Measurements from ENCODE around the gene CIDEC. TPM values are rescaled to one million over a fixed set of nuclear protein-coding genes. Genes with fewer than 3 reads are reported as not detected.

CIDEC gene
- total RNA-seq, 1 experiment from 2014 or later: 0.37 TPM

DNA sequence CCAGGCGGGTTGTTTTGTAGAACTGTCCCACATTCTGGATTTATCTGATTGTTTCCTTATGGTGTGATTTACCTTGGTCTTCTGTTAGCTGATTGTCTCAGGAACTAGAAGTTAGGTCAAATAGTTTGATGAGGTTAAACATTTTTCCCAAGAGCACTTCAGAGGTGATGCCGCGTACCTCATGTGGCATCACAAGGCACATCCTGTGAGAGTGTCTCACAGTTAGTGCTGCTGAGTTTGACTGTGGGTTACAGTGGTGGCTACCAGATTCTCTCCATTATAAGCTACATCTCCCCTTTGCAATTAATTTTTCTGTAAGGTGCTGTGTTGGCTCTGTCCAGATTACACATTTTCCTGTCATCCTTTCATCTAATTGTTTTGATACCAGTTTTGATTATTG, 48.8 kb downstream of the CIDEC start:
- Histone ChIP-seq H4K20me1 (ENCODE audit: insufficient read depth) (no peaks in the 10 kb centered on the region), H3K79me2 (ENCODE audit: low read depth) (no peaks in the 10 kb centered on the region), H2AFZ (no peak overlapping the region), H3K27ac (no peak overlapping the region), H3K4me1 (replicated peaks; ENCODE audit: insufficient read depth) (no peaks in the 10 kb centered on the region), H3K36me3 (ENCODE audit: low read depth) (no peaks in the 10 kb centered on the region), H3K4me2 (no peak overlapping the region), H3F3A (ENCODE audit: insufficient read depth, low read depth) (peaks cover 5% of the 10 kb centered on the region; the same call in 1 of the 2 replicates), H3K27me3 (ENCODE audit: insufficient read depth, low read depth) (no peaks in the 10 kb centered on the region), H3K9me3 (ENCODE audit: insufficient read depth, low read depth) (no peaks in the 10 kb centered on the region), H3K9me2 (ENCODE audit: insufficient read depth) (no peaks in the 10 kb centered on the region), H3K4me3 (no peak overlapping the region)
- ChIA-PET CTCF (no interaction called here), POLR2A (ENCODE audit: unreplicated experiment) (interaction anchor here (0.6 kb wide), 1 partner anchor 104 kb away, joined by 3 read pairs; no protein-coding TSS in a partner anchor)
- BruUV-seq (replicated peaks): no TSS peak
- TF ChIP-seq EZH2 (IDR thresholded peaks at IDR 0.05; ENCODE audit: low read depth): no peak
- TF ChIP-seq, protein P1, sequence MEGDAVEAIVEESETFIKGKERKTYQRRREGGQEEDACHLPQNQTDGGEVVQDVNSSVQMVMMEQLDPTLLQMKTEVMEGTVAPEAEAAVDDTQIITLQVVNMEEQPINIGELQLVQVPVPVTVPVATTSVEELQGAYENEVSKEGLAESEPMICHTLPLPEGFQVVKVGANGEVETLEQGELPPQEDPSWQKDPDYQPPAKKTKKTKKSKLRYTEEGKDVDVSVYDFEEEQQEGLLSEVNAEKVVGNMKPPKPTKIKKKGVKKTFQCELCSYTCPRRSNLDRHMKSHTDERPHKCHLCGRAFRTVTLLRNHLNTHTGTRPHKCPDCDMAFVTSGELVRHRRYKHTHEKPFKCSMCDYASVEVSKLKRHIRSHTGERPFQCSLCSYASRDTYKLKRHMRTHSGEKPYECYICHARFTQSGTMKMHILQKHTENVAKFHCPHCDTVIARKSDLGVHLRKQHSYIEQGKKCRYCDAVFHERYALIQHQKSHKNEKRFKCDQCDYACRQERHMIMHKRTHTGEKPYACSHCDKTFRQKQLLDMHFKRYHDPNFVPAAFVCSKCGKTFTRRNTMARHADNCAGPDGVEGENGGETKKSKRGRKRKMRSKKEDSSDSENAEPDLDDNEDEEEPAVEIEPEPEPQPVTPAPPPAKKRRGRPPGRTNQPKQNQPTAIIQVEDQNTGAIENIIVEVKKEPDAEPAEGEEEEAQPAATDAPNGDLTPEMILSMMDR (conservative IDR thresholded peaks at IDR 0.05): no peak
- no peak for DNase-seq
- intact Hi-C loops (cut with micrococcal nuclease; ENCODE audit: unreplicated experiment): no loop called here

DNA sequence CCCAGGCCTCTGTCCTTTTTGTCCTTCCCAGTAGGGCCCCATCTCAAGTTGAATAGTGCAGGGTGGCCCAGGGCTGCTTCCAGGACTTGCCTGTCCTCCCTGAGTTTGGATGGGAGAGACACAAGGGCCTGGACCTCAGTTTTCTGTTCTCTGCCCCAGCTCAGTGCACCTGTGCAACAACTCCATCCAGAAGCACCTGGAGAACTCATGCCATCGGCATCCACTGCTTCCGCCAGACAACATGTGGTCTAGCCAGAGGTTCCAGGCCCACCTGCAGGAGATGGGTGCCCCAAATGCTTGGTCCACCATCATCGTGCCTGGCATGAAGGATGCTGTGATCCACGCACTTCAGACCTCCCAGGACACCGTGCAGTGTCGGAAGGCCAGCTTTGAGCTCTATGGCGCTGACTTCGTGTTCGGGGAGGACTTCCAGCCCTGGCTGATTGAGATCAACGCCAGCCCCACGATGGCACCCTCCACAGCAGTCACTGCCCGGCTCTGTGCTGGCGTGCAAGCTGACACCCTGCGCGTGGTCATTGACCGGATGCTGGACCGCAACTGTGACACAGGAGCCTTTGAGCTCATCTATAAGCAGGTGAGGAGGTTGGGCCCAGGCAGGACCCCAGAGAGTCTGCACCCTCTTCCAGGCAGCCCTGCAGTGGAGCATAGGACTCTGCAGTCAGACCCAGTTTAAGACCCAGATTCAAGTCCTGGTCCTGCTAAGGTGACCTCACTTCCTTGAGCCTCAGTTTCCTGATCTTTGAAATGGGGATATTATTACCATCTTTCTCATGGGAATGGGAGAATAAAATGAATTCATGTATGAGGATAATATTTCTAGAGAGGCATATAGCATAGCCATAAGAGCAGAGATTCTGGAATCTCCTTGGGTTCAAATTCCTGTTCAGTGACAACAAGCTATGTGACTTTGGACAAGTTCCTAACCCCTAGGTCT, 51.0 kb downstream of the CIDEC start:
- no peaks in the 10 kb centered on the region for H3K4me1 ChIP-seq (replicated peaks; ENCODE audit: insufficient read depth)
- H2AFZ ChIP-seq: no peak overlapping the region
- H3K79me2 ChIP-seq (ENCODE audit: low read depth): no peaks in the 10 kb centered on the region
- H3F3A ChIP-seq (ENCODE audit: insufficient read depth, low read depth): peaks cover 5% of the 10 kb centered on the region; the same call in 1 of the 2 replicates
- no TSS peak for BruUV-seq (replicated peaks)
- no peaks in the 10 kb centered on the region for H3K36me3 ChIP-seq (ENCODE audit: low read depth)
- POLR2A ChIA-PET (ENCODE audit: unreplicated experiment): no interaction called here
- CTCF ChIA-PET: no interaction called here
- no peak overlapping the region for H3K27ac ChIP-seq
- intact Hi-C loops (cut with micrococcal nuclease; ENCODE audit: unreplicated experiment): loop anchor here (5.0 kb wide), 1 partner anchor 118 kb away; no protein-coding TSS in a partner anchor
- no peaks in the 10 kb centered on the region for H3K27me3 ChIP-seq (ENCODE audit: insufficient read depth, low read depth)
- TF ChIP-seq, protein P1 (conservative IDR thresholded peaks at IDR 0.05): no peak
- no peak for TF ChIP-seq EZH2 (IDR thresholded peaks at IDR 0.05; ENCODE audit: low read depth)
- no peak overlapping the region for H3K4me3 ChIP-seq
- no peaks in the 10 kb centered on the region for H3K9me2 ChIP-seq (ENCODE audit: insufficient read depth)
- H3K9me3 ChIP-seq (ENCODE audit: insufficient read depth, low read depth): no peaks in the 10 kb centered on the region
- no peaks in the 10 kb centered on the region for H4K20me1 ChIP-seq (ENCODE audit: insufficient read depth)
- no peak overlapping the region for H3K4me2 ChIP-seq
- DNase-seq: no peak

DNA sequence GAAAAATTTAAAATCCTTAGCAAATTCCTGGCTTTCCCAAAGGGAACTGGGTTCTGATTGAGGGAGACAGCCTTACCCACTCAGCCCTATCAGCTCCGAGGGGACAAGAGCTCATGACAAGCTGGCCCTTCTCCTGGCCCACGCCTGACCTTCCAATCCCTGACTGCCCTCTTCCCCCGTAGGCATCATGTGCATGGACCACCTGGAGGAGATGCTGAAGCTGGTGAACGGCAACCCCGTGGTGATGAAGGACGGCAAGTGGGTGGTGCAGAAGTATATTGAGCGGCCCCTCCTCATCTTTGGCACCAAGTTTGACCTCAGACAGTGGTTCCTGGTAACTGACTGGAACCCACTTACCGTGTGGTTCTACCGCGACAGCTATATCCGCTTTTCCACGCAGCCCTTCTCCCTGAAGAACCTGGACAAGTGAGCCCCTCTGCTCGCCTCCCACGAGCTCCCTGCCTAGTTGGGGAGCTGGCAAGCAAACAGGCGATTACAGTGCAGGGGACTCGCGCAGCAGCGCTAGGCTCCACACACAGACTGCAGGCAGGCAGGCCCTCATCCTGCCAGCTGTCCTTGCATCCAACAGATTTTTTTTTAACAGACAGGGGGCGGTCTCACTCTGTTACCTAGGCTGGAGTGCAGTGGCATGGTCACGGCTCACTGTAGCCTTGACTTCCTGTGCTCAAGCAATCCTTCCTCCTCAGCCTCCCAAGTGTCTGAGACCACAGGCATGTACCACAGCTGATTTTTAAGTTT, 53.1 kb downstream of the CIDEC start:
- H3K4me1 ChIP-seq (replicated peaks; ENCODE audit: insufficient read depth): no peaks in the 10 kb centered on the region
- peaks cover 5% of the 10 kb centered on the region; the same call in 1 of the 2 replicates for H3F3A ChIP-seq (ENCODE audit: insufficient read depth, low read depth)
- BruUV-seq (replicated peaks): no TSS peak
- no peak for TF ChIP-seq EZH2 (IDR thresholded peaks at IDR 0.05; ENCODE audit: low read depth)
- TF ChIP-seq, protein P1 (conservative IDR thresholded peaks at IDR 0.05): peak; percentile 56
- H3K79me2 ChIP-seq (ENCODE audit: low read depth): no peaks in the 10 kb centered on the region
- no peak overlapping the region for H3K4me2 ChIP-seq
- H2AFZ ChIP-seq: no peak overlapping the region
- CTCF ChIA-PET: interaction anchor here (1.2 kb wide), 1 partner anchor 119 kb away, joined by 3 read pairs; no protein-coding TSS in a partner anchor
- H3K9me2 ChIP-seq (ENCODE audit: insufficient read depth): no peaks in the 10 kb centered on the region
- DNase-seq: no peak
- no peaks in the 10 kb centered on the region for H3K27me3 ChIP-seq (ENCODE audit: insufficient read depth, low read depth)
- POLR2A ChIA-PET (ENCODE audit: unreplicated experiment): no interaction called here
- H3K27ac ChIP-seq: no peak overlapping the region
- H3K9me3 ChIP-seq (ENCODE audit: insufficient read depth, low read depth): no peaks in the 10 kb centered on the region
- H3K36me3 ChIP-seq (ENCODE audit: low read depth): no peaks in the 10 kb centered on the region
- intact Hi-C loops (cut with micrococcal nuclease; ENCODE audit: unreplicated experiment): loop anchor here (5.0 kb wide), 1 partner anchor 120 kb away; no protein-coding TSS in a partner anchor
- no peak overlapping the region for H3K4me3 ChIP-seq
- no peaks in the 10 kb centered on the region for H4K20me1 ChIP-seq (ENCODE audit: insufficient read depth)

All from PC-9 (cell line).